Measurements from ENCODE around the gene CEACAM21. TPM values are rescaled to one million over a fixed set of nuclear protein-coding genes. Genes with fewer than 3 reads are reported as not detected.

CEACAM21 gene
- total RNA-seq, 1 experiment from 2014 or later: 0.25 TPM

GRCh38 chr19:41531438-41532311 is 44.3 kb upstream of the CEACAM21 start:
- Histone ChIP-seq H4K20me1 (ENCODE audit: insufficient read depth) (no peaks in the 10 kb centered on the region), H3K4me2 (ENCODE audit: low read length) (no peak overlapping the region), H3K27me3 (ENCODE audit: insufficient read depth, low read length) (peaks cover 26% of the 10 kb centered on the region), H2AFZ (ENCODE audit: low read depth, low read length, poor library complexity, severe bottlenecking) (peak overlapping the region; percentile 58), H3K27ac (ENCODE audit: low read depth, low read length) (no peak overlapping the region), H3K9ac (ENCODE audit: low read length) (no peak overlapping the region), H3K9me2 (ENCODE audit: insufficient read depth) (no peaks in the 10 kb centered on the region), H3K4me3 (replicated peaks in 1 of 2; ENCODE audit: low read depth in 1 of 2, low read length in 2 of 2) (no peak overlapping the region), H3K79me2 (ENCODE audit: insufficient read depth, low read length) (no peaks in the 10 kb centered on the region), H3K4me1 (ENCODE audit: control insufficient read depth in 1 of 2, insufficient read depth in 2 of 2, low read length in 2 of 2) (no peaks in the 10 kb centered on the region), H3K9me3 (ENCODE audit: control insufficient read depth in 1 of 2, insufficient read depth in 1 of 2, low read depth in 1 of 2, low read length in 2 of 2) (no peaks in the 10 kb centered on the region), H3K36me3 (ENCODE audit: control insufficient read depth in 1 of 2, insufficient read depth in 2 of 2, low read length in 2 of 2) (no peaks in the 10 kb centered on the region)
- POLR2A ChIA-PET: no interaction called here
- no TSS peak for BruUV-seq (replicated peaks)
- intact Hi-C loops (cut with micrococcal nuclease): no loop called here
- CTCF ChIA-PET: interaction anchor here (0.7 to 1.3 kb wide), 2 partner anchors 11 to 39 kb away, joined by 4 read pairs; no protein-coding TSS in a partner anchor
- DNase-seq (ENCODE audit: low read depth, low spot score): no peak
- no peak for ATAC-seq
- RAD21 ChIA-PET (ENCODE audit: low non-redundant PET in 1 of 2, low total read pairs in 2 of 2, uncharacterized antibody in 2 of 2, unreplicated experiment in 2 of 2): no interaction called here
- TF ChIP-seq CTCF (IDR thresholded peaks at IDR 0.05 in 2 of 3, conservative IDR thresholded peaks at IDR 0.05 in 1 of 3; ENCODE audit: borderline replicate concordance in 1 of 3, insufficient read depth in 1 of 3, low read depth in 2 of 3, low read length in 2 of 3) (no peak), ZBTB33 (IDR thresholded peaks at IDR 0.05; ENCODE audit: extremely low read depth, insufficient replicate concordance, low read length) (no peak), ELF1 (IDR thresholded peaks at IDR 0.05; ENCODE audit: borderline replicate concordance, low read depth) (no peak), YY1 (IDR thresholded peaks at IDR 0.05; ENCODE audit: extremely low read depth, insufficient replicate concordance, low read depth, low read length) (no peak), CBX3 (IDR thresholded peaks at IDR 0.05; ENCODE audit: low read depth) (no peak), POLR2AphosphoS5 (IDR thresholded peaks at IDR 0.05; ENCODE audit: low read depth, low read length) (no peak), FOSL1 (IDR thresholded peaks at IDR 0.05; ENCODE audit: low read depth) (no peak), SIN3A (IDR thresholded peaks at IDR 0.05; ENCODE audit: low read depth) (no peak)
